KMS-11 (cell line): ENCODE measurements around the gene PPP1R14B.

Experiments
- H2AFZ ChIP-seq: fragments of 200-600 bp; sonication (generic); 2 replicates; pipeline ENCODE4 v1.6.1; 2016; ENCODE audit warnings: antibody characterized with exemption, mixed run types, low read depth
- H3K27ac ChIP-seq: fragments of 200-600 bp; sonication (generic); 2 replicates; pipeline ENCODE4 v1.6.1; 2016; ENCODE audit warnings: mild to moderate bottlenecking, mixed run types
- H3K27me3 ChIP-seq: fragments of 200-600 bp; sonication (generic); 2 replicates; pipeline ENCODE4 v1.6.1; 2017; ENCODE audit warnings: mild to moderate bottlenecking, low read depth, mixed run types, moderate library complexity; ENCODE audit not compliant: insufficient read depth
- H3K36me3 ChIP-seq: fragments of 200-600 bp; sonication (generic); 2 replicates; pipeline ENCODE4 v1.6.1; 2017; ENCODE audit warnings: mild to moderate bottlenecking, mixed run types; ENCODE audit not compliant: insufficient read depth
- H3K4me1 ChIP-seq: fragments of 200-600 bp; sonication (generic); 2 replicates; pipeline ENCODE4 v1.6.1; 2016; ENCODE audit warnings: mild to moderate bottlenecking, low read depth, mixed run types; ENCODE audit not compliant: poor library complexity, severe bottlenecking
- H3K4me2 ChIP-seq: fragments of 200-600 bp; sonication (generic); 2 replicates; pipeline ENCODE4 v1.7.0; 2016; ENCODE audit warnings: mild to moderate bottlenecking, mixed run types
- H3K4me3 ChIP-seq: fragments of 200-600 bp; sonication (generic); IDR thresholded peaks from 2 replicates; pipeline ENCODE4 v1.6.1; 2017; ENCODE audit warnings: low read depth, low read length, mixed read lengths; ENCODE audit not compliant: insufficient read depth
- H3K79me2 ChIP-seq: fragments of 200-600 bp; sonication (generic); 2 replicates; pipeline ENCODE4 v1.6.1; 2016; ENCODE audit warnings: low read depth, mixed run types; ENCODE audit not compliant: insufficient read depth
- H3K9ac ChIP-seq: fragments of 200-600 bp; sonication (generic); 2 replicates; pipeline ENCODE4 v1.6.1; 2016; ENCODE audit warnings: mild to moderate bottlenecking, mixed run types
- H4K20me1 ChIP-seq: fragments of 200-600 bp; sonication (generic); 2 replicates; pipeline ENCODE4 v1.6.1; 2016; ENCODE audit warnings: mild to moderate bottlenecking, mixed run types; ENCODE audit not compliant: insufficient read depth
- CTCF ChIP-seq: fragments of 200-600 bp; sonication (generic); conservative IDR thresholded peaks from 2 replicates; pipeline ENCODE4 v1.6.1; 2017; ENCODE audit warnings: low read depth, mild to moderate bottlenecking, antibody characterized with exemption, low read length, moderate library complexity, mixed read lengths

Gene PPP1R14B

GRCh38 chr11:64268025-64268892 is 21.5 kb upstream of the PPP1R14B start:
- Histone ChIP-seq H3K27ac (peak overlapping the region; percentile 87), H3K27me3 (no peaks in the 10 kb centered on the region), H4K20me1 (no peaks in the 10 kb centered on the region), H3K4me3 (no peak overlapping the region), H3K9ac (peak overlapping the region; percentile 86; the same call in 1 of the 2 replicates), H3K36me3 (no peaks in the 10 kb centered on the region), H3K4me1 (peaks cover 14% of the 10 kb centered on the region), H2AFZ (no peak overlapping the region; the same call in 1 of the 2 replicates), H3K79me2 (no peaks in the 10 kb centered on the region), H3K4me2 (peak overlapping the region; percentile 86)
- TF ChIP-seq CTCF = no peak

DNA sequence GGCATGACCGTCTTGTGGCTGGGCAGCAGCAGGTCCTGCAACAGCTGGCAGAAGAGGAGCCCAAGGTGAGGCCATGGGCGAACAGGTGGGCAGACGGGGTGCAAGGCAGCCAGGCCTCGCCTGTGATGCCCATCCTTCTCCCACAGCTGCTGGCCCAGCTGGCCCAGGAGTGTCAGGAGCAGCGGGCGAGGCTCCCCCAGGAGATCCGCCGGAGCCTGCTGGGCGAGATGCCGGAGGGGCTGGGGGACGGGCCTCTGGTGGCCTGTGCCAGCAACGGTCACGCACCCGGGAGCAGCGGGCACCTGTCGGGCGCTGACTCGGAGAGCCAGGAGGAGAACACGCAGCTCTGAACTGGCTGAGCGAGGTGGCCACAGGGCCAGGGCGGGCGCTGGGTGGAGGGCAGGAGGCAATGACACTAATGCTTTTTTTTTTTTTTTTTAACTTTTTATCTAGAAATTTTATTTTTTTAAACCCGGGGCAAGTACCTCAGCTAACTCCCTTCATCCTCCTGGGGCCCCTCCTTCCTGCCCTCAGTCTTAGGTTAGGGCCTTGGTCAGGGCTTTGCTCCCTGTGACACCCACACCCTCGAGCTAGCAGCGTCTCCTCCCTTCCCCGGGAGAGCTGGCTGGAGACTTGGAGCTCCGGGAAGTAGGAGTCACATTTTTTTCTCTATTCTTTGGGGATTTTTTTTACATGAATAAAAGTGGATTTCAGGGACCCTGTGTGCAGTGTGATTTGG is 20.6 kb upstream of the PPP1R14B start:
- Histone ChIP-seq H3K4me2 (no peak overlapping the region; the same call in 1 of the 2 replicates), H3K27ac (no peak overlapping the region)

GRCh38 chr11:64266339-64266738 is 19.6 kb upstream of the PPP1R14B start:
- no peak for TF ChIP-seq CTCF
- Histone ChIP-seq H3K4me2 (no peak overlapping the region), H3K4me1 (peaks cover 9% of the 10 kb centered on the region), H3K9ac (no peak overlapping the region), H2AFZ (no peak overlapping the region), H3K36me3 (no peaks in the 10 kb centered on the region), H4K20me1 (no peaks in the 10 kb centered on the region), H3K27me3 (no peaks in the 10 kb centered on the region), H3K79me2 (no peaks in the 10 kb centered on the region), H3K27ac (no peak overlapping the region), H3K4me3 (no peak overlapping the region)

More for the DNA sequence above, 20.6 kb upstream of the PPP1R14B start:
- no peaks in the 10 kb centered on the region for H3K79me2 ChIP-seq
- peaks cover 14% of the 10 kb centered on the region for H3K4me1 ChIP-seq
- no peak overlapping the region; the same call in 1 of the 2 replicates for H3K9ac ChIP-seq
- H4K20me1 ChIP-seq = no peaks in the 10 kb centered on the region
- no peak overlapping the region for H3K4me3 ChIP-seq
- TF ChIP-seq CTCF = no peak
- no peaks in the 10 kb centered on the region for H3K36me3 ChIP-seq
- H2AFZ ChIP-seq = no peak overlapping the region
- no peaks in the 10 kb centered on the region for H3K27me3 ChIP-seq

- Histone ChIP-seq H2AFZ (no peak overlapping the region), H3K4me2 (no peak overlapping the region), H3K36me3 (no peaks in the 10 kb centered on the region), H3K4me3 (no peak overlapping the region), H3K27me3 (no peaks in the 10 kb centered on the region), H3K79me2 (no peaks in the 10 kb centered on the region), H4K20me1 (no peaks in the 10 kb centered on the region), H3K4me1 (peaks cover 9% of the 10 kb centered on the region), H3K9ac (no peak overlapping the region), H3K27ac (no peak overlapping the region)
- TF ChIP-seq CTCF = no peak
These were observed 18.7 kb upstream of the PPP1R14B start for GRCh38 chr11:64265176-64266160.
